ENCODE results near the gene CCND1.
"Not testable (repeated sequence)": the region's sequence is repeated elsewhere in the genome, so short reads cannot be mapped to it uniquely, and the experiment has no call there.

Gene CCND1

DNA sequence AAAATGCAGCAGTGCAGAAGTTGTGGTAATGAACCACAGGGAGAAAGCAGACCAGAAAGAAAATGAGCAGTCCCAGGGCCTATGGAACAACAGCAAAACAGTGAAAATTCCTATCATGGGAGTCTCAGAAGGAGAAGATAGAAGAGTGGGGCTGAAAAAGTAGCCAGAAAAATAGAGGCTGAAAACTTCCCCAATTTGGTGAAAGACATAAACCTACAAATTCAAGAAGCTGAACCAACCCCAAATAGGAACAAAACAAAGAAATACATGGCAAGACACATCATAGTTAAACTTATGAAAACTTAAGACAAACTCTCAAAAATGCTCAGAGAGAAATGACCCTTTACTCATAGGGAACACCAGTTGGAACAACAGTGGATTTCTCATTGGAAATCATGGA lies 51.5 kb downstream of the CCND1 start:
- Histone ChIP-seq H3K4me1 (ENCODE audit: insufficient read depth, poor library complexity, severe bottlenecking) (peaks cover 7% of the 10 kb centered on the region), H3K4me3 (ENCODE audit: severe bottlenecking) (no peak overlapping the region), H3K27ac (ENCODE audit: poor library complexity, severe bottlenecking) (no peak overlapping the region), H3K9me3 (ENCODE audit: severe bottlenecking) (no peaks in the 10 kb centered on the region), H3K36me3 (ENCODE audit: low read depth) (no peaks in the 10 kb centered on the region), H3K27me3 (ENCODE audit: insufficient read depth, poor library complexity, severe bottlenecking) (no peaks in the 10 kb centered on the region)
- no peak for ATAC-seq (ENCODE audit: low read depth)
- TF ChIP-seq, protein P1, sequence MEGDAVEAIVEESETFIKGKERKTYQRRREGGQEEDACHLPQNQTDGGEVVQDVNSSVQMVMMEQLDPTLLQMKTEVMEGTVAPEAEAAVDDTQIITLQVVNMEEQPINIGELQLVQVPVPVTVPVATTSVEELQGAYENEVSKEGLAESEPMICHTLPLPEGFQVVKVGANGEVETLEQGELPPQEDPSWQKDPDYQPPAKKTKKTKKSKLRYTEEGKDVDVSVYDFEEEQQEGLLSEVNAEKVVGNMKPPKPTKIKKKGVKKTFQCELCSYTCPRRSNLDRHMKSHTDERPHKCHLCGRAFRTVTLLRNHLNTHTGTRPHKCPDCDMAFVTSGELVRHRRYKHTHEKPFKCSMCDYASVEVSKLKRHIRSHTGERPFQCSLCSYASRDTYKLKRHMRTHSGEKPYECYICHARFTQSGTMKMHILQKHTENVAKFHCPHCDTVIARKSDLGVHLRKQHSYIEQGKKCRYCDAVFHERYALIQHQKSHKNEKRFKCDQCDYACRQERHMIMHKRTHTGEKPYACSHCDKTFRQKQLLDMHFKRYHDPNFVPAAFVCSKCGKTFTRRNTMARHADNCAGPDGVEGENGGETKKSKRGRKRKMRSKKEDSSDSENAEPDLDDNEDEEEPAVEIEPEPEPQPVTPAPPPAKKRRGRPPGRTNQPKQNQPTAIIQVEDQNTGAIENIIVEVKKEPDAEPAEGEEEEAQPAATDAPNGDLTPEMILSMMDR (IDR thresholded peaks at IDR 0.05; ENCODE audit: poor library complexity, severe bottlenecking), result no peak
- no peak for DNase-seq (ENCODE audit: low spot score)

DNA sequence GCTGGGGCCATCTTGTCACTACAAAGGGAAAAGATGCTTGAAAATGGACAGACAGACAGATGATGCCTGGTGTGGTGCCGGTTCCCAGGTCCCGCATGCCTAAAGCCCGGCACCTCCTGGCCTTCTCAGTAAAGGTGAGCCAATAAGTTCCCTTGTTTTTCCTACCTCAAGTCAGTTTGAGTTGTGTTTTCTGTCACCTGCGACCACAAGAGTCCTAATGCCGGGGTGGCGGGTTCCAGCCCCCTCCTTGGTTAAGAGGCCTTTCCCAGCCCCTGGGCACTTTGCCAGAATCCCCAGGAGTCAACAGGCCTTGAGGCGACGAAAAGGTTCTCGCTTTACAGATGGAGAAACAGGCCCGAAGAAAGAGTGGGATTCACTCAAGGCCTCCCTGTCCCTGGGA lies 53.8 kb downstream of the CCND1 start:
- Histone ChIP-seq H3K9me3 (ENCODE audit: severe bottlenecking) (no peaks in the 10 kb centered on the region), H3K36me3 (ENCODE audit: low read depth) (no peaks in the 10 kb centered on the region), H3K27me3 (ENCODE audit: insufficient read depth, poor library complexity, severe bottlenecking) (no peaks in the 10 kb centered on the region), H3K4me3 (ENCODE audit: severe bottlenecking) (no peak overlapping the region), H3K4me1 (ENCODE audit: insufficient read depth, poor library complexity, severe bottlenecking) (no peaks in the 10 kb centered on the region), H3K27ac (ENCODE audit: poor library complexity, severe bottlenecking) (no peak overlapping the region)
- TF ChIP-seq, protein P1 (IDR thresholded peaks at IDR 0.05; ENCODE audit: poor library complexity, severe bottlenecking), result no peak
- DNase-seq (ENCODE audit: low spot score) (no peak), ATAC-seq (ENCODE audit: low read depth) (no peak)

DNA sequence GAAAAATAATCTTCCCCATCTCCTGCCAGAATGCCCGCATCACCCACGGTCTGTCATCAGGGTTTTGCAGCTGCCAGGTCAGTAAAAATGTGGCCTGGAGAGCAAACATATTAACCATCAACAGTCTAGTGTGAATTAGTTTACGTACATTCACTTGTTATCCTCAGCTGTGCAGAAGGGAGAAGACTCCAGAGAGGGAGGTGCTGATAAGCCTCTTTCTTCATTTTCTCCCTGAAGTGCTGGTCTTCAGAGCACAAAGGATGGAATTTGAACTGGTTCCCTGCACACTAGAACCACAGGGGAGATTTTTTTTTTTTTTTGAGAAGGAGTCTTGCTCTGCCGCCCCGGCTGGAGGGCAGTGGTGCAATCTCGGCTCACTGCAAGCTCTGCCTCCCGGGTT lies 54.6 kb downstream of the CCND1 start:
- Histone ChIP-seq H3K27ac (ENCODE audit: poor library complexity, severe bottlenecking) (no peak overlapping the region), H3K4me1 (ENCODE audit: insufficient read depth, poor library complexity, severe bottlenecking) (no peaks in the 10 kb centered on the region), H3K9me3 (ENCODE audit: severe bottlenecking) (no peaks in the 10 kb centered on the region), H3K4me3 (ENCODE audit: severe bottlenecking) (no peak overlapping the region), H3K36me3 (ENCODE audit: low read depth) (no peaks in the 10 kb centered on the region), H3K27me3 (ENCODE audit: insufficient read depth, poor library complexity, severe bottlenecking) (no peaks in the 10 kb centered on the region)
- ATAC-seq (ENCODE audit: low read depth) (no peak), DNase-seq (ENCODE audit: low spot score) (no peak)
- TF ChIP-seq, protein P1 (IDR thresholded peaks at IDR 0.05; ENCODE audit: poor library complexity, severe bottlenecking), result no peak

DNA sequence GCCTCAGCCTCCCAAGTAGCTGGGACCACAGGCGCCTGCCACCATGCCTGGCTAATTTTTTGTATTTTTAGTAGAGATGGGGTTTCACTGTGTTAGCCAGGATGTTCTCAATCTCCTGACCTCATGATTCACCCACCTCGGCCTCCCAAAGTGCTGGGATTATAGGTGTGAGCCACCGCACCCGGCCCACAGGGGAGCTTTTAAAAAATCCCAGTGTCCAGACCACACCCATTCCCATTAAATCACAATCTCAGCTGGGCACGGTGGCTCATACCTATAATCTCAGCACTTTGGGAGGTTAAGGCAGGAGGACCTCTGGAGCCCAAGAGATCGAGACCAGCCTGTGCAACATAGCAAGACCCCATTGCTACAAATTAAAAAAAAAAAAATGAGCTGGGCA lies 55.0 kb downstream of the CCND1 start:
- H3K27ac ChIP-seq (ENCODE audit: poor library complexity, severe bottlenecking); H3K4me3 ChIP-seq (ENCODE audit: severe bottlenecking); DNase-seq (ENCODE audit: low spot score); H3K4me1 ChIP-seq (ENCODE audit: insufficient read depth, poor library complexity, severe bottlenecking); H3K36me3 ChIP-seq (ENCODE audit: low read depth); H3K9me3 ChIP-seq (ENCODE audit: severe bottlenecking); H3K27me3 ChIP-seq (ENCODE audit: insufficient read depth, poor library complexity, severe bottlenecking); ATAC-seq (ENCODE audit: low read depth): not testable (repeated sequence)

DNA sequence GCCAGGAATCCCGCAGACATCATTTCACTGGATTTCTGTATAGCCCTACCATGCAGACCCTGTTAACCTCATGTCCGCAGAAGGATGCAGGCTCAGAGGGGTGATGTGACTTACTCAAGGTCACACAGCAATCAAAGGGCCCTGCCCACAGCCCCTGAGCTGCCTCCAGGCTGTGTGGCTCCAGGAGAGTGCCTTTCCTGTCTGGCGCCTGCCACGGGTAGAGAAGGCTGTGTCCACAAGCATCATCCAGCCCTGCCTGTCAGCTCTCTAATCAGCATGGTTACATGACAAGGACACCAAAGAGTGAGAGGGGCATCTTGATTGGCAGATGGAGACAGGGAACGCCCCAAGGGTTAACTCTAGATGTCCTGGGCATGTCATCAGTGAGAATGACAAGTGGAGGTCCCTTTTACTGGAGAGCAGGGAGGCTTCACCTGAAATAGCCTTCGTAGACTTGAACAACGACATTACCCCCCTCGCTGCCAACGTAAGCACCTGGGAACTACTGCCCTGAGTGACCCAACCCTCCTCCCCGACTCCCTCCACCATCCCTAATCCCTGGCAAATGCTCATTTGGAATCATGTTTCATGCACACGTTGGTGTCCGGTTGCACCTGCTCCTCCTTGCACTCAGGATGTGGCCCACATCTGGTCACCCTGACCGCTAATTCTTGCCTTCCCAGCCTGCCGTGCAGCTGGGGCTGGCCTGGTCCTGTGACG lies 56.0 kb downstream of the CCND1 start:
- Histone ChIP-seq H3K27ac (ENCODE audit: poor library complexity, severe bottlenecking) (no peak overlapping the region), H3K4me1 (ENCODE audit: insufficient read depth, poor library complexity, severe bottlenecking) (no peaks in the 10 kb centered on the region), H3K9me3 (ENCODE audit: severe bottlenecking) (no peaks in the 10 kb centered on the region), H3K36me3 (ENCODE audit: low read depth) (no peaks in the 10 kb centered on the region), H3K27me3 (ENCODE audit: insufficient read depth, poor library complexity, severe bottlenecking) (peaks cover under 1% of the 10 kb centered on the region), H3K4me3 (ENCODE audit: severe bottlenecking) (no peak overlapping the region)
- DNase-seq (ENCODE audit: low spot score) (no peak), ATAC-seq (ENCODE audit: low read depth) (no peak)
- TF ChIP-seq, protein P1 (IDR thresholded peaks at IDR 0.05; ENCODE audit: poor library complexity, severe bottlenecking), result no peak
